CD4-positive, alpha-beta T cell (primary cell): ENCODE data around the gene ASB7. TPM values are rescaled to one million over a fixed set of nuclear protein-coding genes. Genes with fewer than 3 reads are reported as not detected.

Experiments
- ATAC-seq: fragments of 200-7000 bp; cut with Tn5 transposase; one replicate; pipeline ENCODE4 v1.10.0; 2022; ENCODE audit warnings: mild to moderate bottlenecking; ENCODE audit not compliant: poor library complexity
- CTCF ChIA-PET: fragments of 350-600 bp; sonication (Branson Sonifier 250); formaldehyde crosslinking; loops from one replicate; lab custom pipeline; 2021; ENCODE audit warnings: antibody characterized with exemption, inconsistent platforms; lab: Charles Lee
- POLR2A ChIA-PET: fragments of 350-600 bp; sonication (Branson Sonifier 250); formaldehyde crosslinking; loops from one replicate; lab custom pipeline; 2021; ENCODE audit warnings: antibody characterized with exemption, inconsistent platforms; lab: Charles Lee
- DNase-seq, 14 experiments: peaks; one replicate each; pipeline ENCODE4 v3.0.0-alpha.2; 2013 to 2020; ENCODE audit warnings: mixed read lengths in 2 of 14
- H3K27ac ChIP-seq, 2 donors: one replicate each; pipeline versions ENCODE4 v1.5.1 to v1.7.0; 2013; ENCODE audit warnings: low read length in 2 of 2, low read depth in 1 of 2, mild to moderate bottlenecking in 1 of 2
- H3K27me3 ChIP-seq, 2 experiments: 1 replicate in 1 of 2; 2 replicates in 1 of 2; pipeline versions ENCODE4 v1.6.1 to v1.7.0; 2013; ENCODE audit warnings: low read length in 2 of 2, control low read depth in 1 of 2, mild to moderate bottlenecking in 1 of 2, moderate library complexity in 1 of 2; ENCODE audit not compliant: insufficient read depth in 2 of 2, control insufficient read depth in 1 of 2
- H3K36me3 ChIP-seq: one replicate; pipeline ENCODE4 v1.6.1; 2013; ENCODE audit warnings: low read length, control low read depth; ENCODE audit not compliant: insufficient read depth
- H3K4me1 ChIP-seq: one replicate; pipeline ENCODE4 v1.6.1; 2013; ENCODE audit warnings: low read length, control low read depth; ENCODE audit not compliant: insufficient read depth
- H3K4me3 ChIP-seq: one replicate; pipeline ENCODE4 v1.5.1; 2013; ENCODE audit warnings: mild to moderate bottlenecking, low read length, moderate library complexity
- H3K9me3 ChIP-seq, 2 experiments: 1 replicate in 1 of 2; 2 replicates in 1 of 2; pipeline versions ENCODE4 v1.6.1 to v1.7.0; 2013; ENCODE audit warnings: low read length in 2 of 2, mild to moderate bottlenecking in 2 of 2, control low read depth in 1 of 2, moderate library complexity in 1 of 2; ENCODE audit not compliant: control insufficient read depth in 1 of 2, insufficient read depth in 1 of 2
- H3K27ac Mint-ChIP-seq: one replicate; pipeline ENCODE4 v1.8.0; 2020; ENCODE audit warnings: mixed read lengths
- H3K27me3 Mint-ChIP-seq: one replicate; pipeline ENCODE4 v1.8.0; 2021; ENCODE audit warnings: mixed read lengths
- H3K36me3 Mint-ChIP-seq: one replicate; pipeline ENCODE4 v1.8.0; 2021; ENCODE audit warnings: low read depth, mixed read lengths
- H3K4me1 Mint-ChIP-seq: one replicate; pipeline ENCODE4 v1.8.0; 2021; ENCODE audit warnings: low read depth, mixed read lengths
- H3K4me3 Mint-ChIP-seq: one replicate; pipeline ENCODE4 v1.8.0; 2020; ENCODE audit warnings: mild to moderate bottlenecking, mixed read lengths
- H3K9me3 Mint-ChIP-seq: one replicate; pipeline ENCODE4 v1.8.0; 2020; ENCODE audit warnings: mixed read lengths
- intact Hi-C, 2 experiments: fragments of 100-400 bp; cut with DNase I in 1 of 2; cut with micrococcal nuclease in 1 of 2; formaldehyde crosslinking; loops; one replicate each; pipeline versions ENCODE4 v1.15.1 to v1.9.0; 2023 to 2025; cut with DNase I, micrococcal nuclease
- total RNA-seq, 174 experiments: library from RNA in 2 of 174; stranded (reverse) in 2 of 174; gene quantifications; one replicate each; pipeline ENCODE4 v1.2.3 and lab custom pipeline; 2021 to 2026
- TF ChIP-seq, protein P1 (sequence below): fragments of 200-600 bp; IDR thresholded peaks from one replicate; pipeline ENCODE4 v1.8.0; 2022; ENCODE audit warnings: antibody characterized with exemption, mild to moderate bottlenecking

The ASB7 gene
- total RNA-seq, 2 experiments from 2014 or later: 14.9 to 16.7 TPM

DNA sequence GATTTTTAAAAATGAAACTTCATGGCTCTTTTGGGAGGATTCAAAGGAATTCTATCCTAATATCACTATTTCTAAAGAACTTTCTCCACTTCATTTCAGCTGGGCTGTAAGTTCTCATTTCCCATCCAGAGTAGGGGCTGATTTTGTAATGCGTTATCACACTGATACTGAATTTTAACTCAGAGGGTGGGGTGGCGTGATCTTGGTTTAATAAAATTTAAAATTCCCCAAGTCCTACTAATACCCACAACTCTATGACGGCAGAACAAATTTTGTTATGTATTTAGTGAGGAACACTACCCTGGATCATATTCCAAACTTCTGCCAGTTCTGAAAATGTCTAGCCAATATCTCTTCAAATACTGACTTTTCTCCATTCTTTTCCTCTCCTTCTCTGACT lies 92.7 kb downstream of the ASB7 start:
- TF ChIP-seq, protein P1, sequence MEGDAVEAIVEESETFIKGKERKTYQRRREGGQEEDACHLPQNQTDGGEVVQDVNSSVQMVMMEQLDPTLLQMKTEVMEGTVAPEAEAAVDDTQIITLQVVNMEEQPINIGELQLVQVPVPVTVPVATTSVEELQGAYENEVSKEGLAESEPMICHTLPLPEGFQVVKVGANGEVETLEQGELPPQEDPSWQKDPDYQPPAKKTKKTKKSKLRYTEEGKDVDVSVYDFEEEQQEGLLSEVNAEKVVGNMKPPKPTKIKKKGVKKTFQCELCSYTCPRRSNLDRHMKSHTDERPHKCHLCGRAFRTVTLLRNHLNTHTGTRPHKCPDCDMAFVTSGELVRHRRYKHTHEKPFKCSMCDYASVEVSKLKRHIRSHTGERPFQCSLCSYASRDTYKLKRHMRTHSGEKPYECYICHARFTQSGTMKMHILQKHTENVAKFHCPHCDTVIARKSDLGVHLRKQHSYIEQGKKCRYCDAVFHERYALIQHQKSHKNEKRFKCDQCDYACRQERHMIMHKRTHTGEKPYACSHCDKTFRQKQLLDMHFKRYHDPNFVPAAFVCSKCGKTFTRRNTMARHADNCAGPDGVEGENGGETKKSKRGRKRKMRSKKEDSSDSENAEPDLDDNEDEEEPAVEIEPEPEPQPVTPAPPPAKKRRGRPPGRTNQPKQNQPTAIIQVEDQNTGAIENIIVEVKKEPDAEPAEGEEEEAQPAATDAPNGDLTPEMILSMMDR: no peak
- Mint-ChIP-seq H3K36me3 (no peaks in the 10 kb centered on the region), H3K27me3 (peaks cover 25% of the 10 kb centered on the region), H3K9me3 (no peaks in the 10 kb centered on the region), H3K4me3 (no peak overlapping the region), H3K4me1 (no peaks in the 10 kb centered on the region), H3K27ac (no peak overlapping the region)
- DNase-seq: no peak
- CTCF ChIA-PET: no interaction called here
- intact Hi-C loops: no loop called here
- no peaks in the 10 kb centered on the region for H3K36me3 ChIP-seq
- H3K4me3 ChIP-seq: no peak overlapping the region
- H3K4me1 ChIP-seq: no peaks in the 10 kb centered on the region
- H3K27ac ChIP-seq: no peak overlapping the region
- POLR2A ChIA-PET: no interaction called here
- H3K9me3 ChIP-seq: no peaks in the 10 kb centered on the region
- H3K27me3 ChIP-seq: peaks cover 0 to 3% of the 10 kb centered on the region in 2 experiments
- ATAC-seq: no peak

DNA sequence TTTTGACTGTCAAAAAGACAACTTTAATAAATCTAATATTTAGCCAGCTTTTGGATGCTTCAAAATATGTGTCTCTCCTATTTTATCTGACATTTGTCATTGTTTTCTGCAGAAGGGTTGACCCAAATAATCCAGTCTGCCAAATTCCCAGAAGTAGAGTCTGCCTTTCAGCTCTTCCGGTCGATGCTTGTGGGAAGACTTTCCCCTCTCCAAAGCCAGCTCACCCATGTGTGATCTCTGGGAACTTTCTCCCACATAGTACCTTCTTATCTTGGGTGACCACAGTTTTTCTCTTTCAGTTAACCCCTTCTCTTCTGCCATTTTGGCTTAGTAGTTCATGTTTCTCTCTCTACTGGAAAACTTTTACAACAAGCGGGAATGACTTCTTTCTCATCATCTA lies 94.1 kb downstream of the ASB7 start:
- H3K4me3 ChIP-seq: no peak overlapping the region
- ATAC-seq (no peak), DNase-seq (no peak)
- Mint-ChIP-seq H3K9me3 (no peaks in the 10 kb centered on the region), H3K4me3 (no peak overlapping the region), H3K27me3 (peaks cover 29% of the 10 kb centered on the region), H3K36me3 (no peaks in the 10 kb centered on the region), H3K27ac (no peak overlapping the region), H3K4me1 (no peaks in the 10 kb centered on the region)
- peaks cover 0 to 4% of the 10 kb centered on the region in 2 experiments for H3K27me3 ChIP-seq
- POLR2A ChIA-PET: no interaction called here
- H3K9me3 ChIP-seq: no peaks in the 10 kb centered on the region
- H3K4me1 ChIP-seq: no peaks in the 10 kb centered on the region
- H3K27ac ChIP-seq: no peak overlapping the region
- CTCF ChIA-PET: no interaction called here
- TF ChIP-seq, protein P1: no peak
- intact Hi-C loops: no loop called here
- H3K36me3 ChIP-seq: no peaks in the 10 kb centered on the region

Other genes starting within 250 kb of the ASB7 start
- 1 to 10 TPM; 1.3 to 1.8 TPM for gene CERS3, start 73.6 kb upstream of the ASB7 start, total RNA-seq
- 10 to 100 TPM; 38.9 to 39.6 TPM for gene LINS1, start 405 bp upstream of the ASB7 start, total RNA-seq